ENCODE measurements around the gene NUDT4. TPM values are rescaled to one million over a fixed set of nuclear protein-coding genes. Genes with fewer than 3 reads are reported as not detected.

NUDT4 gene
- total RNA-seq, 1 experiment from 2014 or later = 56.5 TPM

- TF ChIP-seq SMAD4 (CRISPR knock-in tag; IDR thresholded peaks at IDR 0.05) (no peak), ZNF232 (CRISPR knock-in tag; IDR thresholded peaks at IDR 0.05) (no peak), NFYB (CRISPR knock-in tag; conservative IDR thresholded peaks at IDR 0.05; ENCODE audit: low read depth) (no peak)
Measured at GRCh38 chr12:93368766-93369165, 9.0 kb upstream of the NUDT4 start (continued).

- Mint-ChIP-seq H3K4me1 (peaks cover 46% of the 10 kb centered on the region), H3K27me3 (ENCODE audit: low read depth) (no peaks in the 10 kb centered on the region), H3K9me3 (peaks cover 10% of the 10 kb centered on the region), H3K36me3 (peaks cover 4% of the 10 kb centered on the region; the same call in 1 of the 2 replicates), H3K27ac (peak overlapping the region; percentile 71), H3K4me3 (peak overlapping the region; percentile 2; the same call in 1 of the 2 replicates)
- ChIA-PET POLR2A (no interaction called here), CTCF (interaction anchor here (0.6 kb wide), 1 partner anchor 85 kb away, joined by 4 read pairs; no protein-coding TSS in a partner anchor)
- DNase-seq (ENCODE audit: low spot score) = no peak
- TF ChIP-seq CREM (CRISPR knock-in tag; IDR thresholded peaks at IDR 0.05) (no peak), FOXK1 (CRISPR knock-in tag; IDR thresholded peaks at IDR 0.05) (no peak), E2F5 (CRISPR knock-in tag; IDR thresholded peaks at IDR 0.05) (no peak), FOXP4 (CRISPR knock-in tag; IDR thresholded peaks at IDR 0.05) (no peak), RORB (CRISPR knock-in tag; IDR thresholded peaks at IDR 0.05) (no peak), NR1H2 (CRISPR knock-in tag; IDR thresholded peaks at IDR 0.05) (no peak), SMAD3 (CRISPR knock-in tag; IDR thresholded peaks at IDR 0.05; ENCODE audit: borderline replicate concordance) (no peak), PREB (CRISPR knock-in tag; IDR thresholded peaks at IDR 0.05; ENCODE audit: borderline replicate concordance) (no peak), JAZF1 (CRISPR knock-in tag; IDR thresholded peaks at IDR 0.05) (no peak), EMX1 (CRISPR knock-in tag; IDR thresholded peaks at IDR 0.05) (no peak), GABPB1 (CRISPR knock-in tag; IDR thresholded peaks at IDR 0.05) (no peak), PRRX2 (CRISPR knock-in tag; IDR thresholded peaks at IDR 0.05) (no peak), ZNF671 (CRISPR knock-in tag; IDR thresholded peaks at IDR 0.05) (no peak), ZNF396 (CRISPR knock-in tag; IDR thresholded peaks at IDR 0.05; ENCODE audit: borderline replicate concordance) (no peak), NFE2L1 (CRISPR knock-in tag; IDR thresholded peaks at IDR 0.05) (no peak), ATF1 (CRISPR knock-in tag; IDR thresholded peaks at IDR 0.05) (no peak), FOXJ3 (CRISPR knock-in tag; IDR thresholded peaks at IDR 0.05; ENCODE audit: borderline replicate concordance) (no peak), PRDM15 (CRISPR knock-in tag; IDR thresholded peaks at IDR 0.05) (no peak)
- TF ChIP-seq, protein P1, sequence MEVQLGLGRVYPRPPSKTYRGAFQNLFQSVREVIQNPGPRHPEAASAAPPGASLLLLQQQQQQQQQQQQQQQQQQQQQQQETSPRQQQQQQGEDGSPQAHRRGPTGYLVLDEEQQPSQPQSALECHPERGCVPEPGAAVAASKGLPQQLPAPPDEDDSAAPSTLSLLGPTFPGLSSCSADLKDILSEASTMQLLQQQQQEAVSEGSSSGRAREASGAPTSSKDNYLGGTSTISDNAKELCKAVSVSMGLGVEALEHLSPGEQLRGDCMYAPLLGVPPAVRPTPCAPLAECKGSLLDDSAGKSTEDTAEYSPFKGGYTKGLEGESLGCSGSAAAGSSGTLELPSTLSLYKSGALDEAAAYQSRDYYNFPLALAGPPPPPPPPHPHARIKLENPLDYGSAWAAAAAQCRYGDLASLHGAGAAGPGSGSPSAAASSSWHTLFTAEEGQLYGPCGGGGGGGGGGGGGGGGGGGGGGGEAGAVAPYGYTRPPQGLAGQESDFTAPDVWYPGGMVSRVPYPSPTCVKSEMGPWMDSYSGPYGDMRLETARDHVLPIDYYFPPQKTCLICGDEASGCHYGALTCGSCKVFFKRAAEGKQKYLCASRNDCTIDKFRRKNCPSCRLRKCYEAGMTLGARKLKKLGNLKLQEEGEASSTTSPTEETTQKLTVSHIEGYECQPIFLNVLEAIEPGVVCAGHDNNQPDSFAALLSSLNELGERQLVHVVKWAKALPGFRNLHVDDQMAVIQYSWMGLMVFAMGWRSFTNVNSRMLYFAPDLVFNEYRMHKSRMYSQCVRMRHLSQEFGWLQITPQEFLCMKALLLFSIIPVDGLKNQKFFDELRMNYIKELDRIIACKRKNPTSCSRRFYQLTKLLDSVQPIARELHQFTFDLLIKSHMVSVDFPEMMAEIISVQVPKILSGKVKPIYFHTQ (CRISPR knock-in tag; IDR thresholded peaks at IDR 0.05) = no peak
- no peak for ATAC-seq
Measured at GRCh38 chr12:93369505-93369904, 8.2 kb upstream of the NUDT4 start.
